Common myeloid progenitor, CD34-positive (primary cell): Measurements from ENCODE around the gene KRT6B.
"Not testable (repeated sequence)": the region's sequence is repeated elsewhere in the genome, so short reads cannot be mapped to it uniquely, and the experiment has no call there.

Experiments used
- CTCF ChIA-PET: fragments of 350-600 bp; sonication (Branson Sonifier 250); formaldehyde crosslinking; loops from one replicate; lab custom pipeline; 2021; ENCODE audit warnings: antibody characterized with exemption; lab: Charles Lee
- POLR2A ChIA-PET: fragments of 350-600 bp; sonication (Branson Sonifier 250); formaldehyde crosslinking; loops from one replicate; lab custom pipeline; 2021; ENCODE audit warnings: antibody characterized with exemption; lab: Charles Lee
- DNase-seq, 3 donors: peaks; one replicate each; pipeline versions ENCODE4 v3.0.0 to v3.0.0-alpha.2; 2013
- H3K27ac ChIP-seq, 2 experiments: 1 replicate in 1 of 2; 2 replicates in 1 of 2; pipeline ENCODE4 v1.7.0; 2013; ENCODE audit warnings: inconsistent platforms in 2 of 2, low read length in 2 of 2, mild to moderate bottlenecking in 2 of 2, low read depth in 1 of 2, moderate library complexity in 1 of 2; ENCODE audit not compliant: severe bottlenecking in 2 of 2, insufficient read depth in 1 of 2, poor library complexity in 1 of 2
- H3K27me3 ChIP-seq, 5 experiments: replicated peaks in 2 of 5; 1 replicate in 3 of 5; 2 replicates in 2 of 5; pipeline versions ENCODE4 v1.6.1 to v1.7.0; 2013; ENCODE audit warnings: low read length in 4 of 5, mild to moderate bottlenecking in 2 of 5, moderate library complexity in 2 of 5, inconsistent platforms in 1 of 5; ENCODE audit not compliant: insufficient read depth in 5 of 5, control insufficient read depth in 4 of 5
- H3K36me3 ChIP-seq, 4 experiments: 1 replicate in 2 of 4; 2 replicates in 2 of 4; pipeline versions ENCODE4 v1.6.1 to v1.7.0; 2013; ENCODE audit warnings: low read length in 3 of 4, control low read depth in 1 of 4, mild to moderate bottlenecking in 1 of 4; ENCODE audit not compliant: control insufficient read depth in 4 of 4, insufficient read depth in 4 of 4
- H3K4me1 ChIP-seq, 4 experiments: 1 replicate in 3 of 4; 2 replicates in 1 of 4; pipeline versions ENCODE4 v1.6.1 to v1.7.1; 2013; ENCODE audit warnings: low read length in 3 of 4, mild to moderate bottlenecking in 3 of 4, control low read depth in 1 of 4, inconsistent platforms in 1 of 4, moderate library complexity in 1 of 4; ENCODE audit not compliant: control insufficient read depth in 4 of 4, insufficient read depth in 4 of 4; ENCODE audit errors: control extremely low read depth in 1 of 4
- H3K4me3 ChIP-seq, 7 experiments: 1 replicate in 4 of 7; 2 replicates in 3 of 7; pipeline versions ENCODE4 v1.5.1 to v1.7.0; 2013; ENCODE audit warnings: mild to moderate bottlenecking in 7 of 7, low read length in 6 of 7, moderate library complexity in 6 of 7, inconsistent platforms in 2 of 7, low read depth in 2 of 7, control low read depth in 1 of 7; ENCODE audit not compliant: insufficient read depth in 4 of 7, control insufficient read depth in 1 of 7; ENCODE audit errors: extremely low read depth in 1 of 7
- H3K9me3 ChIP-seq, 5 experiments: 1 replicate in 4 of 5; 2 replicates in 1 of 5; pipeline versions ENCODE4 v1.6.1 to v1.7.1; 2013; ENCODE audit warnings: low read length in 4 of 5, mild to moderate bottlenecking in 2 of 5, inconsistent platforms in 1 of 5, low read depth in 1 of 5, moderate library complexity in 1 of 5; ENCODE audit not compliant: control insufficient read depth in 4 of 5, insufficient read depth in 2 of 5; ENCODE audit errors: control extremely low read depth in 1 of 5
- WGBS: methylation state at CpG from one replicate; pipeline ENCODE4 v1.1.5; 2013; ENCODE audit not compliant: insufficient coverage; 5-methylcytosine and 5-hydroxymethylcytosine counted together

Gene KRT6B

GRCh38 chr12:52488736-52489135 is 36.8 kb upstream of the KRT6B start:
- Histone ChIP-seq H3K36me3 (no peaks in the 10 kb centered on the region), H3K4me3 (no peak overlapping the region), H3K9me3 (peaks cover 0 to 9% (median 0%) of the 10 kb centered on the region in 5 experiments), H3K27ac (no peak overlapping the region), H3K27me3 (peaks cover 0 to 16% (median 2%) of the 10 kb centered on the region in 5 experiments), H3K4me1 (no peaks in the 10 kb centered on the region)
- CTCF ChIA-PET, result no interaction called here
- POLR2A ChIA-PET, result no interaction called here
- DNase-seq, result no peak

DNA sequence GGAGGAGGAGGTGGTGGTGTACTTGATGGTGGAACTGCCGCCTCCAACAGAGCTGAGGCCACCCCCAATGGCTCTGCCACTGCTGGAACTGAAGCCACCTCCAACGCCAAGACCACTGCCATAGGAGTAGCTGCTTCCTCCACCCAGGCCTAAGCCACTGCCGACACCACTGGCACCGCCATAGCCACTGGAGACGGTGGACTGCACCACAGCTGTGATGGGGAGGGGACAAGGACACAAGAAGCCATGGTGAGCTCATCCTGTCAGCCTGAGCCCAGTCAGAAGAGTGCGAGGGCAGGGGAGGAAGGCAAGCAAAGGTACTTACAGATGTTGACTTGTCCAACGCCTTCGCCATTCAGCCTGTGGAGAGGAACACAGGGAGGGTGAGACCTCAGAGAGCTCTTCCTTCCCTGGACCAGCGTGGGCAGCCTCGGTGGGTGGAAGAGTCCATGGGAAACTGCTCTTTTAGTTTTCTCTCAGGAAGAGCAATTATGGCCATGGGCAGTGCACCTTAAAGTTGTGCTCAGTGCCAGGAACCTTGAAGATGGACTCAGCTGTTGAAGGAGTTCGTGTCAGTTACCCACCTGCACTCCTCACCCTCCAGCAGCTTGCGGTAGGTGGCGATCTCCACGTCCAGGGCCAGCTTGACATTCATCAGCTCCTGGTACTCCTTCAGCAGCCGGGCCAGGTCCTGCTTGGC is 35.9 kb upstream of the KRT6B start:
- H3K36me3 ChIP-seq, H3K4me1 ChIP-seq, H3K27ac ChIP-seq, H3K4me3 ChIP-seq, DNase-seq, POLR2A ChIA-PET, H3K9me3 ChIP-seq, CTCF ChIA-PET: not testable (repeated sequence)
- 81% methylated on average over 7 of the region's 15 CpGs for WGBS
- peaks cover 0 to 12% (median 2%) of the 10 kb centered on the region in 5 experiments for H3K27me3 ChIP-seq

- no peaks in the 10 kb centered on the region for H3K4me1 ChIP-seq
- no peaks in the 10 kb centered on the region for H3K36me3 ChIP-seq
- ChIA-PET POLR2A (no interaction called here), CTCF (no interaction called here)
- no peak overlapping the region for H3K27ac ChIP-seq
- peaks cover 0 to 9% (median 2%) of the 10 kb centered on the region in 5 experiments for H3K27me3 ChIP-seq
- WGBS, result no CpG with 5 or more reads among the region's 1 CpG
- H3K9me3 ChIP-seq, result peaks cover 0 to 9% (median 0%) of the 10 kb centered on the region in 5 experiments
- no peak for DNase-seq
- no peak overlapping the region for H3K4me3 ChIP-seq
These were observed 35.3 kb upstream of the KRT6B start for GRCh38 chr12:52487211-52487610.

GRCh38 chr12:52486166-52487105 is 34.5 kb upstream of the KRT6B start:
- CTCF ChIA-PET, result no interaction called here
- POLR2A ChIA-PET, result no interaction called here
- Histone ChIP-seq H3K4me3 (no peak overlapping the region), H3K4me1 (no peaks in the 10 kb centered on the region), H3K9me3 (peaks cover 0 to 9% (median 0%) of the 10 kb centered on the region in 5 experiments), H3K27me3 (peaks cover 0 to 8% (median 2%) of the 10 kb centered on the region in 5 experiments), H3K27ac (no peak overlapping the region), H3K36me3 (no peaks in the 10 kb centered on the region)
- 100% methylated on average over 3 of the region's 5 CpGs for WGBS
- DNase-seq, result no peak

DNA sequence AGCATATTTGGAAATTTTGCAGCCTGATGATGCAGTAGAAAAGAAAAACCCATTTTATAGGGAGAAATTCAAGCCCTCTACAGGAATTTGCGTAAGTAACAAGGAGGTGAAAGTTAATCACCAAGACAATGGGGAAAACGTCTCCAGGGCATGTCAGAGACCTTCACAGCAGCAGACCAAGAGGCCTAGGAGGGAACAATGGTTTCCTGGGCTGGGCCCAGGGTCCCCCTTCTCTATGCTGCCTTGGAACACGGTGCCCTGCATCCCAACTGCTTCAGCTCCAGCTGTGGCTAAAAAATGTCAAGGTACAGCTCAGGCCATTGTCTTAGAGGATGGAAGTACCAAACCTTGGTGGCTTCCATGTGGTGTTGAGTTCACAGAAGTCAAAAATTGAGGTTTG is 28.1 kb upstream of the KRT6B start:
- ChIA-PET CTCF (no interaction called here), POLR2A (no interaction called here)
- Histone ChIP-seq H3K9me3 (peaks cover 0 to 10% (median 4%) of the 10 kb centered on the region in 5 experiments), H3K27ac (no peak overlapping the region), H3K27me3 (peaks cover 0 to 2% (median 0%) of the 10 kb centered on the region in 5 experiments), H3K4me3 (no peak overlapping the region), H3K4me1 (no peaks in the 10 kb centered on the region), H3K36me3 (no peaks in the 10 kb centered on the region)
- no peak for DNase-seq
- 59% methylated on average over 2 of the region's 3 CpGs for WGBS

GRCh38 chr12:52477651-52478050 is 25.7 kb upstream of the KRT6B start:
- ChIA-PET POLR2A (interaction anchor here (0.7 kb wide), 1 partner anchor 229 kb away, joined by 3 read pairs; no protein-coding TSS in a partner anchor), CTCF (no interaction called here)
- no peak overlapping the region for H3K4me3 ChIP-seq
- peaks cover 0 to 2% (median 0%) of the 10 kb centered on the region in 5 experiments for H3K27me3 ChIP-seq
- no peaks in the 10 kb centered on the region for H3K36me3 ChIP-seq
- H3K9me3 ChIP-seq, result peaks cover 0 to 6% (median 1%) of the 10 kb centered on the region in 5 experiments
- DNase-seq, result no peak
- H3K4me1 ChIP-seq, result no peaks in the 10 kb centered on the region
- WGBS, result no CpG with 5 or more reads among the region's 2 CpGs
- H3K27ac ChIP-seq, result no peak overlapping the region

DNA sequence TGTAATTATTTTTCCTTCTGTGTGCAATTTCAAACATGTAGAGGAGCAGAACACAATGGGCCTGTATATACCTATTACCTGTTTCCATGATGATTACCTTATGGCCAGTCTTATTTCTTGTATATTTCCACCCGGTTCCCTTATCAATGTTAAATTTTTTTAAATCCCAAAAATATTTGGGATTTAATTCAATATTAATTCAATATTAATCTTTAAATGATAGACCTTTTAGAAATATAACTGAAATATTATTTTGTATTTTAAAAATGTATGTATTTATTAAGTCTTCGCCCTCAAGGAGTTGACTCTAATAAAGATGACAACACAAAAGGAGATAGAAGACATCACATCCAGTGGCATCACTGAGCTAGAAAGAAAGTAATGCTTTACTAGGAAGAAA is 22.3 kb upstream of the KRT6B start:
- peaks cover 0 to 6% (median 0%) of the 10 kb centered on the region in 5 experiments for H3K9me3 ChIP-seq
- no peak overlapping the region for H3K27ac ChIP-seq
- no peak overlapping the region for H3K4me3 ChIP-seq
- no peaks in the 10 kb centered on the region for H3K36me3 ChIP-seq
- CTCF ChIA-PET, result no interaction called here
- H3K4me1 ChIP-seq, result no peaks in the 10 kb centered on the region
- H3K27me3 ChIP-seq, result peaks cover 0 to 4% (median 0%) of the 10 kb centered on the region in 5 experiments
- no CpG with 5 or more reads among the region's 2 CpGs for WGBS
- DNase-seq, result no peak
- POLR2A ChIA-PET, result no interaction called here
